HEK293 (cell line): ENCODE data around the gene LRRC23.

ENCODE experiments used
- EGR2 ChIP-seq: fragments of 450-650 bp; formaldehyde crosslinking; IDR thresholded peaks from 2 replicates; pipeline ENCODE4 v1.5.1; 2016; ENCODE audit warnings: low read depth, missing biosample characterization, missing genetic modification characterization
- HOXA7 ChIP-seq: sonication (generic); formaldehyde crosslinking; IDR thresholded peaks from 2 replicates; pipeline ENCODE4 v1.8.1; 2022; ENCODE audit warnings: missing genetic modification reagents, borderline replicate concordance
- ZBTB10 ChIP-seq: fragments of 450-650 bp; formaldehyde crosslinking; IDR thresholded peaks from 2 replicates; pipeline ENCODE4 v1.5.1; 2016; ENCODE audit warnings: missing biosample characterization, missing genetic modification characterization
- ZEB2 ChIP-seq: fragments of 450-650 bp; formaldehyde crosslinking; IDR thresholded peaks from 2 replicates; pipeline ENCODE4 v1.5.1; 2016; ENCODE audit warnings: missing biosample characterization, missing genetic modification characterization
- ZFP41 ChIP-seq: fragments of 450-650 bp; formaldehyde crosslinking; IDR thresholded peaks from 2 replicates; pipeline ENCODE4 v1.5.1; 2016; ENCODE audit warnings: missing biosample characterization, missing genetic modification characterization, borderline replicate concordance
- ZNF140 ChIP-seq: fragments of 450-650 bp; formaldehyde crosslinking; IDR thresholded peaks from 2 replicates; pipeline ENCODE4 v1.5.1; 2016; ENCODE audit warnings: missing biosample characterization, missing genetic modification characterization
- ZNF16 ChIP-seq: fragments of 450-650 bp; formaldehyde crosslinking; IDR thresholded peaks from 2 replicates; pipeline ENCODE4 v1.5.1; 2016; ENCODE audit warnings: low read depth, missing biosample characterization, missing genetic modification characterization
- ZNF211 ChIP-seq: fragments of 450-650 bp; formaldehyde crosslinking; IDR thresholded peaks from 2 replicates; pipeline ENCODE4 v1.5.1; 2016; ENCODE audit warnings: low read depth, missing biosample characterization, missing genetic modification characterization
- ZNF221 ChIP-seq: fragments of 450-650 bp; formaldehyde crosslinking; IDR thresholded peaks from 2 replicates; pipeline ENCODE4 v1.5.1; 2017; ENCODE audit warnings: missing biosample characterization, missing genetic modification characterization, borderline replicate concordance
- ZNF223 ChIP-seq: fragments of 450-650 bp; formaldehyde crosslinking; IDR thresholded peaks from 2 replicates; pipeline ENCODE4 v1.5.1; 2016; ENCODE audit warnings: missing biosample characterization, missing genetic modification characterization
- ZNF366 ChIP-seq: fragments of 450-650 bp; formaldehyde crosslinking; conservative IDR thresholded peaks from 2 replicates; pipeline ENCODE4 v1.5.1; 2016; ENCODE audit warnings: missing biosample characterization, missing genetic modification characterization
- ZNF518A ChIP-seq: fragments of 450-650 bp; formaldehyde crosslinking; conservative IDR thresholded peaks from 2 replicates; pipeline ENCODE4 v1.5.1; 2016; ENCODE audit warnings: low read depth, missing biosample characterization, missing genetic modification characterization
- ZNF530 ChIP-seq: fragments of 450-650 bp; formaldehyde crosslinking; IDR thresholded peaks from 2 replicates; pipeline ENCODE4 v1.5.1; 2016; ENCODE audit warnings: low read depth, missing biosample characterization, missing genetic modification characterization
- ZNF561 ChIP-seq: fragments of 450-650 bp; IDR thresholded peaks from 2 replicates; pipeline ENCODE4 v1.5.1; 2018; ENCODE audit warnings: missing biosample characterization, missing genetic modification characterization, borderline replicate concordance
- ZNF585B ChIP-seq: fragments of 450-650 bp; formaldehyde crosslinking; IDR thresholded peaks from 2 replicates; pipeline ENCODE4 v1.5.1; 2016; ENCODE audit warnings: missing biosample characterization, missing genetic modification characterization
- ZNF664 ChIP-seq: fragments of 450-650 bp; formaldehyde crosslinking; IDR thresholded peaks from 2 replicates; pipeline ENCODE4 v1.5.1; 2016; ENCODE audit warnings: missing biosample characterization, missing genetic modification characterization
- ZNF670 ChIP-seq: fragments of 450-650 bp; formaldehyde crosslinking; IDR thresholded peaks from 2 replicates; pipeline ENCODE4 v1.5.1; 2016; ENCODE audit warnings: missing biosample characterization, missing genetic modification characterization, low read depth
- ZNF792 ChIP-seq: fragments of 450-650 bp; formaldehyde crosslinking; IDR thresholded peaks from 2 replicates; pipeline ENCODE4 v1.5.1; 2016; ENCODE audit warnings: missing biosample characterization, missing genetic modification characterization
- ZXDB ChIP-seq: fragments of 450-650 bp; formaldehyde crosslinking; IDR thresholded peaks from 2 replicates; pipeline ENCODE4 v1.5.1; 2016; ENCODE audit warnings: missing biosample characterization, missing genetic modification characterization
- TF ChIP-seq, protein P1 (sequence below): fragments of 450-650 bp; formaldehyde crosslinking; IDR thresholded peaks from 2 replicates; pipeline ENCODE4 v1.5.1; 2016; ENCODE audit warnings: missing biosample characterization, missing genetic modification characterization, borderline replicate concordance
- TF ChIP-seq, protein P2 (sequence below): fragments of 450-650 bp; formaldehyde crosslinking; optimal IDR thresholded peaks from 2 replicates; pipeline ENCODE3; 2016; ENCODE audit warnings: missing biosample characterization, mild to moderate bottlenecking, missing genetic modification characterization
- TF ChIP-seq, protein P3 (sequence below): fragments of 450-650 bp; formaldehyde crosslinking; IDR thresholded peaks from 2 replicates; pipeline ENCODE4 v1.5.1; 2016; ENCODE audit warnings: missing biosample characterization, missing genetic modification characterization, low read depth

The LRRC23 gene

GRCh38 chr12:6946033-6946919 is 41.7 kb downstream of the LRRC23 start (continued):
- TF ChIP-seq ZNF518A (tag by site-specific recombination) (no peak), ZNF223 (no peak), ZNF664 (tag by site-specific recombination) (no peak), ZBTB10 (tag by site-specific recombination) (no peak), ZNF16 (tag by site-specific recombination) (no peak), ZNF366 (tag by site-specific recombination) (no peak), ZXDB (tag by site-specific recombination) (peak; percentile 42; the same call in 1 of the 2 replicates), ZNF792 (tag by site-specific recombination) (no peak), ZNF585B (tag by site-specific recombination) (no peak), ZNF211 (no peak), ZNF670 (tag by site-specific recombination) (no peak), ZNF561 (tag by site-specific recombination) (no peak), ZNF140 (tag by site-specific recombination) (no peak), ZEB2 (tag by site-specific recombination) (0 out of 2 replicates have a peak, but pooled peaks have one; percentile 56), ZNF221 (tag by site-specific recombination) (no peak), HOXA7 (no peak), ZFP41 (tag by site-specific recombination) (no peak), EGR2 (tag by site-specific recombination) (no peak; the same call in 1 of the 2 replicates), ZNF530 (no peak)
- TF ChIP-seq, protein P1, sequence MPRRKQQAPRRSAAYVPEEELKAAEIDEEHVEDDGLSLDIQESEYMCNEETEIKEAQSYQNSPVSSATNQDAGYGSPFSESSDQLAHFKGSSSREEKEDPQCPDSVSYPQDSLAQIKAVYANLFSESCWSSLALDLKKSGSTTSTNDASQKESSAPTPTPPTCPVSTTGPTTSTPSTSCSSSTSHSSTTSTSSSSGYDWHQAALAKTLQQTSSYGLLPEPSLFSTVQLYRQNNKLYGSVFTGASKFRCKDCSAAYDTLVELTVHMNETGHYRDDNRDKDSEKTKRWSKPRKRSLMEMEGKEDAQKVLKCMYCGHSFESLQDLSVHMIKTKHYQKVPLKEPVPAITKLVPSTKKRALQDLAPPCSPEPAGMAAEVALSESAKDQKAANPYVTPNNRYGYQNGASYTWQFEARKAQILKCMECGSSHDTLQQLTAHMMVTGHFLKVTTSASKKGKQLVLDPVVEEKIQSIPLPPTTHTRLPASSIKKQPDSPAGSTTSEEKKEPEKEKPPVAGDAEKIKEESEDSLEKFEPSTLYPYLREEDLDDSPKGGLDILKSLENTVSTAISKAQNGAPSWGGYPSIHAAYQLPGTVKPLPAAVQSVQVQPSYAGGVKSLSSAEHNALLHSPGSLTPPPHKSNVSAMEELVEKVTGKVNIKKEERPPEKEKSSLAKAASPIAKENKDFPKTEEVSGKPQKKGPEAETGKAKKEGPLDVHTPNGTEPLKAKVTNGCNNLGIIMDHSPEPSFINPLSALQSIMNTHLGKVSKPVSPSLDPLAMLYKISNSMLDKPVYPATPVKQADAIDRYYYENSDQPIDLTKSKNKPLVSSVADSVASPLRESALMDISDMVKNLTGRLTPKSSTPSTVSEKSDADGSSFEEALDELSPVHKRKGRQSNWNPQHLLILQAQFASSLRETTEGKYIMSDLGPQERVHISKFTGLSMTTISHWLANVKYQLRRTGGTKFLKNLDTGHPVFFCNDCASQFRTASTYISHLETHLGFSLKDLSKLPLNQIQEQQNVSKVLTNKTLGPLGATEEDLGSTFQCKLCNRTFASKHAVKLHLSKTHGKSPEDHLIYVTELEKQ (tag by site-specific recombination) = no peak
- TF ChIP-seq, protein P2, sequence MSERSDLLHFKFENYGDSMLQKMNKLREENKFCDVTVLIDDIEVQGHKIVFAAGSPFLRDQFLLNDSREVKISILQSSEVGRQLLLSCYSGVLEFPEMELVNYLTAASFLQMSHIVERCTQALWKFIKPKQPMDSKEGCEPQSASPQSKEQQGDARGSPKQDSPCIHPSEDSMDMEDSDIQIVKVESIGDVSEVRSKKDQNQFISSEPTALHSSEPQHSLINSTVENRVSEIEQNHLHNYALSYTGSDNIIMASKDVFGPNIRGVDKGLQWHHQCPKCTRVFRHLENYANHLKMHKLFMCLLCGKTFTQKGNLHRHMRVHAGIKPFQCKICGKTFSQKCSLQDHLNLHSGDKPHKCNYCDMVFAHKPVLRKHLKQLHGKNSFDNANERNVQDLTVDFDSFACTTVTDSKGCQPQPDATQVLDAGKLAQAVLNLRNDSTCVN (tag by site-specific recombination) = peak; percentile 10
- TF ChIP-seq, protein P3, sequence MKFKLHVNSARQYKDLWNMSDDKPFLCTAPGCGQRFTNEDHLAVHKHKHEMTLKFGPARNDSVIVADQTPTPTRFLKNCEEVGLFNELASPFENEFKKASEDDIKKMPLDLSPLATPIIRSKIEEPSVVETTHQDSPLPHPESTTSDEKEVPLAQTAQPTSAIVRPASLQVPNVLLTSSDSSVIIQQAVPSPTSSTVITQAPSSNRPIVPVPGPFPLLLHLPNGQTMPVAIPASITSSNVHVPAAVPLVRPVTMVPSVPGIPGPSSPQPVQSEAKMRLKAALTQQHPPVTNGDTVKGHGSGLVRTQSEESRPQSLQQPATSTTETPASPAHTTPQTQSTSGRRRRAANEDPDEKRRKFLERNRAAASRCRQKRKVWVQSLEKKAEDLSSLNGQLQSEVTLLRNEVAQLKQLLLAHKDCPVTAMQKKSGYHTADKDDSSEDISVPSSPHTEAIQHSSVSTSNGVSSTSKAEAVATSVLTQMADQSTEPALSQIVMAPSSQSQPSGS = no peak
